GM21360 (cell line): ENCODE measurements around the gene ARPC2.
A peak's percentile ranks its signal among the peaks of the same experiment; 100 is the strongest.

Experiments used
- ATAC-seq: cut with Tn5 transposase; IDR thresholded peaks from one replicate; pipeline ENCODE4 v1.9.1; 2021; ENCODE audit warnings: mild to moderate bottlenecking, moderate library complexity; ENCODE audit not compliant: unreplicated experiment

ARPC2 gene

DNA sequence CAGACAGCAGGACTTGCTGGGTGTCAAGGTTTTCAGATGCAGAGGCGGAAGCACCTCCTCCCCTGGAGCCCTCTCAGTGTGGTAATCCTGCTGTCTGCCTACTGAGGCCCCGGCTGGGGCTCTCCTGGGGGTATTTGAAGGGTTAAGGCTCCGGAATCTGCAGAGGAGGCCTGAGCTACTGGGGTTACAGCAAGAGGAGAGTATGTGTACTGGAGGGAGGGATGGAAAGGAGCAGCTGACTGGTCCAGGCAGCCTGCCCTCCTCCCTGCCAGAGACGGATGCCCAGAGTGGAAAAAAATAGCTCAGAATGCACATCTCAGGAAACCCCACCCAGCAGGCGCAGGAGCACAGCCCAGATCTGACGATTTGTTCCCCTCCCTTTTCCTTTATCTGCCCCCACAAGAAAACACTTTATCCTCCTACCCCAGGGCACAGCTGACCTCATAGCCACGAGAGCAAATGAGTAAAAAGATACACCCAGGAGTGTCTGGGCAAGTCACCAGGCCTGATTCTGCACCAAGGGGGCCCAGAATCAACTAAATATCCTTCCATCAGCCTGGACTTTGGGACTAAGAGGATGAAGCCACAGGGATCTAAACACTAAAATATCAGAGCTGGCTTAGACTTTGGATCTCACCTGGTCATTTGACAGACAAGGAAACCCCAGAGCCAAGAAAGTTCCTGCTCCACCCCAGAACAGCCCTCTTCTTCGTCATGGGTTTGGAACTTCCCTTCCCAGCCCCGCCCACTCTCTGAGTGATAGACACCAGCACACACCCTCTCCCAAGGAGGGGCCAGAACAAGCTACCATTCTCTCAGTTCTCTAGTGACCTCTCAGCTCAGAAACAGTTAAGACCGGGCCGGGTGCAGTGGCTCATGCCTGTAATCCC lies 69.8 kb downstream of the ARPC2 start:
- ATAC-seq: peak; percentile 54

DNA sequence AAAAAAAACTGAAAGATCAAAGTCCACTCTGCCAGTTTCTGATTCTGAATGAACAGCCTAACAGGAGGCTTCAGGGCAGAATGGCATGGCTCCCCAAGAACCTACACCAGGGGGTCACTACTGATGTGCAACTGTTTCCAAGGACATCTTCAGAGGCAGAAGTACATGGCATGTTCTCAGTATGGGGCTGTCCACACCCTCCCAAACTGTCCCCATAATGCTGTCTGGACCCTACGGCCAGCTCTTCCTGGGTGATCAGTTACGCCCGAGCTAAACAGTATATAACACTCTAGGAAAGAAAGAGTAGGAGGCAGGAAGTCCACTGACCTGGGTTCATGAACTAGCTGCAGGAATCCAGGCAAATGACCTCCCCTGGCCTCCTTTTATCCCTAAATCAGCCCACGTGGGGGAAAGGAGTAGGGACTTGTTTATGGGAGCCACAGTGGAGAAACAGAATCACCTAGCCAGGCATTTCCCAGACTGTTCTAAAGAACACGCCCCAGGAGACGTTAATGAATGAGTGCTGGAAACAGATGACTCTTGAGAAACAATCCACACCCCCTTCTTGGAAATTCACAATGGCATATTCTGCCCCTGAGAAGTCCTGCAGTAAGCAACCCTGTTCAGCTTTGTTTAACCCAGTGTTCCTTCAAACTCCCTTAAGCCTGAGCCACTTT lies 72.8 kb downstream of the ARPC2 start:
- no peak for ATAC-seq

DNA sequence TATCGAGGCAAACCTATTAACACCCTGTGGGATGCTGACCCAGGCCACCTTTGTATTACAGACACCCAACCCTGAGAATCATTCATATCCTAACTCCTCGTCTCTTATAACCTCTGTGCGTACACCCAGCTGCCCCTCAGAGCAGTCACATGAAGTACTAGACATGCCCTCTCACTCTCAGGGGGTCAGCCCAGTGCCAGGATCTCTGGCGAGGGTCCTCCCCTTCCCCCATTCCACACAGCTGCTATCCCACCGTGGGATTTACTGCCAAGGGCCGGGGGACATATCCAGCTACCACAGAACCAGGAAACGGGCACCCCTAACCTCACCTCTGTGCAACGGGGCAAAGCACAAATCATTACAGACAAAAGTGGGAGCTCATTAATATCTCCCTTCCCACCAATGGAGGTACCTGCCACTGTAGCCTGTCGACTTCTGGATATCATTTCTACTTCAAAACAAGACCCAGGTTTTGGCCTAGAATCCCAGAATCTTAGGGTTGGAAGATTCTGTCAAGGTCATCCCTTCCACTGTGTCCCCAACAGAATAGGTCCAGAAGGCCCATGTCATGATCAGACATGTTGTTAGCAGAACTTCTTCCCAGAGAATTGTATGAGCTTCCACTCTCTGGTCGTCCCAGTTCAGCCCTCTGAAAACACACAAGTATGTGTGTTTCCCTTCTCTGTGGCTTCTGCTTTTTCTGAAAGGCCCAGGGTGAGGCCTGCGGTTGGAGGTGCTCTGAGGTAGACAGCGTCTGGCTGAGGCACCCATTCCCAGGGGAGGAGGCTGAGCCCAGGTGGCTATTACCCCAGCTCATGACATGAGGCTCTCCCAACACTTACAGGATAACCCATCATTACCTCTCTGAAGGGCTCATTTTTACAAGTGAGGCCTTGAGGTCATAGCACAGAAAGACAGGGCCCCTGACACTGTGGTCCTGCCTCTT lies 73.6 kb downstream of the ARPC2 start:
- ATAC-seq: peak; percentile 39

DNA sequence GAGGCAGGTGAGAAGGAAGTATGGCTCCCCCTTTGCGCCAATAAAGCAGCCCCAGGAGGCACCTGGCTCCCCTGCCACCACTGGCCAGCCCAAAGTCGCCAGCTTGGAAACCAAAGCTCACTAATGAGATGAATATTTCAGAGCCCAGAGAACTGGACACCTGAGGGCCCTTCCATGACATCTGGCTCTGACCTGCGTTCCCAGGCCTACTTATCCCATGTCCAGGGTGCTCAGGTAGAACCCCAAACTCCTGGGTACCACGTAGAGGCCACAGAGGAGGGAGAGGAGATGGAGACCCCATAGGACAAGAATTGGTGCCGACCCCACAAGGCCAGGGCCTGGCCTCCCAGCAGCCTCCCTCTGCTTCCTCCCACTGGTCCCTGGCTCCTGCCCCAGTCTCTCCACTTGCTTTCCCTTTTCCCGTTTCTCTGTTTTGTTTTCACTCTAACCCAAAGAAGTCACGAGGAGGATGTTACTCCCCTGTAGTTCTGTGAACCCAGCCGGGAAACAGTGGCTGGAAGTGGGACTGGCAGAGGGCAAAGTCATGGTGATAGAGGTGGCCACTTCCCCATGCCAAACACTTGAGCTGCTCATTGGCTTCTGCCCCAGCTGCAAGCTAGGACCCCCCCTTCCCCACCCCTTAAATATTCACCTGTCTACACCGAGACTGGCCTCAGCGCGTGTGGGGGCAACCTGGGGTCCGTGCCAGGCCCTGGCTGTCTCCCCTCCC lies 74.5 kb downstream of the ARPC2 start:
- no peak for ATAC-seq

- peak; percentile 73 for ATAC-seq
Measured at GRCh38 chr2:218292048-218293014, 75.3 kb downstream of the ARPC2 start, which contains the start of gene TMBIM1. TMBIM1 (minus strand) TSS chr2:218292503; CDS start chr2:218282141, 10,362 bp downstream.

DNA sequence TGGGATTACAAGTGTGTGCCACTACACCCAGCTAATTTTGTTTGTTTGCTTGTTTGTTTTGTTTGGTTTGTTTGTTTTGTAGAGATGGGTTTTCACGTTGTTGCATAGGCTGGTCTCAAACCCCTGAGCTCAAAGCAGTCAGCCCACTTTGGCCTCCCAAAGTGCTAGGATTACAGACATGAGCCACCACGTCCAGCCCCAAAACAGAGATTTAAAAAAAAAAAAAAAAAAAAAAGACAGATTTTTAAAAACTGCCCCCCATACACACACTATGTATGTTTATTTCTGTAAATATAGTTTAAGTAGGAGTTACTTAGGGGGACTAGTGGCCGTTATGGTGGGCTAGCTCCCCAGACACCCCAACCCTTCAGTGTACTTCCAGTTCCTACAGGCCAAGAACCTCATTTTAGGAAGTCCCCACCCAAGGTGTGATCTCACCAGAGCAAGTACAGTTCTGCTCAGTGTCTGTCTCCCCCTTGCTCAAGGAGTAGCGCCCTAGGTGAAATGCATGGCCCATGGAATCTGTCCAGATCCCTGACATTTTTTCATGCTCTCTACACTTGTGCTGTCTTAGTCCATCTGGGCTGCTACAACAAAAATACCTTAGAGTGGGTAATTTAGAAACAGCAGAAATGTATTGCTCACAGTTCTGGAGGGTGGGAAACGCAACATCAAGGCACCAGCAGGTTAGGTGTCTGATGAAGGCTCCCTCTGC lies 76.9 kb downstream of the ARPC2 start:
- ATAC-seq: no peak

- no peak for ATAC-seq
Measured at GRCh38 chr2:218294430-218295022, 77.5 kb downstream of the ARPC2 start.

- ATAC-seq: no peak
Measured at GRCh38 chr2:218295029-218295428, 78.0 kb downstream of the ARPC2 start.

DNA sequence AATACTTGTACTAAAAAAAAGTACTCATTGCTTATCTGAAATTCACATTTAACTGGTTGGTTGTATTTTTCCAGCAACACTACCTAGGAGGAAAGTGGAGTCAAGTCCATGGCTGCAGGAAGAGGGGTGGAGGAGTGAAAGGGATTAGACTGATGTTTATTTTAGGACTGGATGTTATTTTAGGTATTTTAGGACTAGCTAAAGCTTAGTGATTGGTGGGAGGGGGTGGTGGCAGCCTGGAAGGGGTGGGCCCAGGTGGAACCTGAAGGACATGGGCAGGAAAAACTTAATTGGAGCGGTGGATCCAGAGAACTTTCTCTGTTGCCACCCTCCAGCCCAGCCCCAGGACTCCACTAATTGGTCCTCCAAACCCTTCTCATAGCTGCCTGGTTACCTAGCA lies 79.2 kb downstream of the ARPC2 start:
- ATAC-seq: no peak

GRCh38 chr2:218296847-218297246 lies 79.9 kb downstream of the ARPC2 start:
- no peak for ATAC-seq

GRCh38 chr2:218298314-218298875 lies 81.4 kb downstream of the ARPC2 start:
- ATAC-seq: no peak

- ATAC-seq: no peak
Measured at GRCh38 chr2:218300141-218300540, 83.2 kb downstream of the ARPC2 start.

DNA sequence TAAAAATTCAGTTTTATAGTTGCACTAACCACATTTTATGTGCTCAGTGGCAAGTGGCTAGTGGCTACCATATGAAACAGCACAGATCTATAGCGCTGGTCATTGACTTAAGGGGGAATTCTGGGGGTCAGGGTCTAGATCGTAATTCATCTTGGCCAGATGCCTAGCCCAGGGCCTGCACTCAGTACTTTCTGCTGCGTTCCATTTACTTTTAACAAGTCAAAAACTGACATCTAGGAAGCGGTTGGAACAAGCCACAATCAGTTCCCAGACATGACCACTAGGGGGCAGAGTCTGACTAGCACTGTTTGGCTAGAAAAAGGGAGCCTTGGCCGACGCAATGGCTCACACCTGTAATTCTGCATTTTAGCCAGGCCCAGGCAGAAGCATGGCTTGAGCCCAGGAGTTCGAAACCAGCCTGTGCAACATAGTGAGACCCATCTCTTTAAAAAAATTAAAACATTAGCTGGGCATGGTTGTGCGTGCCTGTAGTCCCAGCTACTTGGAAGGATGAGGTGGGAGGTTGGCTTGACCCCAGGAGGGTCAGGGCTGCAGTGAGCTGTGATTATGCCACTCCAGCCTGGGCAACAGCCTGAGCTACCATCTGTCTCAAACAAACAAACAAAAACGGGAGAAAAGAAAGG lies 84.3 kb downstream of the ARPC2 start:
- no peak for ATAC-seq
